Astrocyte of the cerebellum (primary cell): ENCODE measurements around the gene FAM168A.

Experiments used
- DNase-seq: peaks from one replicate; pipeline ENCODE4 v3.0.0-alpha.2; 2011; ENCODE audit warnings: low read depth
- H3K4me3 ChIP-seq: 2 replicates; pipeline ENCODE4 v1.5.1; 2011; ENCODE audit warnings: mild to moderate bottlenecking, low read depth, low read length, moderate library complexity
- CTCF ChIP-seq: IDR thresholded peaks from 2 replicates; pipeline ENCODE4 v1.5.1; 2012; ENCODE audit warnings: low read length, low read depth, moderate library complexity, mild to moderate bottlenecking; ENCODE audit errors: missing control alignments
- in situ Hi-C: cut with HindIII; loops from 2 replicates; pipeline ENCODE4 v1.10.0; 2017; ENCODE audit warnings: low sequenced_read_pairs

FAM168A gene

GRCh38 chr11:73465871-73466270 lies 132.0 kb downstream of the FAM168A start:
- H3K4me3 ChIP-seq = no peak overlapping the region
- no peak for DNase-seq
- TF ChIP-seq CTCF = no peak
- in situ Hi-C loops = loop anchor here (5.0 kb wide), 1 partner anchor 186 kb away; no protein-coding TSS in a partner anchor

GRCh38 chr11:73465023-73465675 lies 132.8 kb downstream of the FAM168A start:
- no peak for TF ChIP-seq CTCF
- no peak overlapping the region for H3K4me3 ChIP-seq
- in situ Hi-C loops = loop anchor here (5.0 kb wide), 1 partner anchor 187 kb away; no protein-coding TSS in a partner anchor
- DNase-seq = no peak

- in situ Hi-C loops = no loop called here
- DNase-seq = no peak
These were observed 133.6 kb downstream of the FAM168A start for GRCh38 chr11:73464347-73464746.

GRCh38 chr11:73463359-73463758 lies 134.6 kb downstream of the FAM168A start:
- no peak overlapping the region for H3K4me3 ChIP-seq
- DNase-seq = no peak
- in situ Hi-C loops = no loop called here
- TF ChIP-seq CTCF = no peak

More at GRCh38 chr11:73464347-73464746, 133.6 kb downstream of the FAM168A start:
- TF ChIP-seq CTCF = no peak
- no peak overlapping the region for H3K4me3 ChIP-seq

- H3K4me3 ChIP-seq = no peak overlapping the region
- no peak for DNase-seq
These were observed 135.9 kb downstream of the FAM168A start for GRCh38 chr11:73461964-73462363.

GRCh38 chr11:73461335-73461840 lies 136.5 kb downstream of the FAM168A start:
- in situ Hi-C loops = no loop called here
- TF ChIP-seq CTCF = no peak
- DNase-seq = no peak
- no peak overlapping the region for H3K4me3 ChIP-seq

More at GRCh38 chr11:73461964-73462363, 135.9 kb downstream of the FAM168A start:
- in situ Hi-C loops = no loop called here
- no peak for TF ChIP-seq CTCF
